ENCODE measurements around the gene NRG2. TPM values are rescaled to one million over a fixed set of nuclear protein-coding genes. Genes with fewer than 3 reads are reported as not detected.

NRG2 gene
- polyA plus RNA-seq, 1 donor, result 1.5 TPM

GRCh38 chr5:139947727-139948126, 95.4 kb downstream of the NRG2 start:
- no peak for DNase-seq (ENCODE audit: low read depth)

GRCh38 chr5:139946440-139946839, 96.7 kb downstream of the NRG2 start:
- no peak for DNase-seq (ENCODE audit: low read depth)

DNA sequence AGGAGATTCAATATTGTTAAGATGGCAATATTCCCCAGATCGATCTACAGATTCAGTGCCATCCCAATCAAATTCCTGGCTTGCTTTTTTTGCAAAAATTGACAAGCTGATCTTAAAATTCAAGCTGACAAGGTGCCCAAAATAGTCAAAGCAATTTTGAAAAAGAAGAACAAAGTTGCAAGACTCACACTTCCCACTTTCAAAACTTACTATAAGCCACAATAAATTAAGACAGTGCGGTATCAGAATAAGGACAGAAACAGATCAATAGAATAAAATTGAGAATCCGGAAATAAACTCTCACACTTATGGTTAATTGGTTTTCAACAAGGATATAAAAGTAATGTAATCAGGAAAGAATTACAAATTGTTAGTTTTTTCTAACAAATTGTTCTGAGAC, 97.1 kb downstream of the NRG2 start:
- DNase-seq (ENCODE audit: low read depth), result no peak

DNA sequence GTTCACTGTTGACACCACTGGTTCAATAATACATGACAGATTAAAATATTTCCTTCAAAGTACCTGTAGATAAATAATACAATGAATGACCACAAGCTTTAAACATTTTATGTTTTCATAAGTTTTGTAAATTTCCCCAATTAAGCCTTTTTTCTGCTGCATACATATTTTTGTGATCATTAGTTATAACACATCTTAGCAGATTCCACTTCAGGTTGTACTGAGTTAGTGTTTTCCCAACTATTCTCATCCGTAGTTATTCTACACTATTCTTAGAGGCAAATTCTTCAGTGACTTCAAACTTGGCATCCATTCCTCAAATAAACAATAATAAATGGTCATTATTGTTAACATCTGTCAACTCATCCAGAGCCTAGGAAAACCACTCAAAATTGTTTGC, 100.9 kb downstream of the NRG2 start:
- DNase-seq (ENCODE audit: low read depth), result no peak

DNA sequence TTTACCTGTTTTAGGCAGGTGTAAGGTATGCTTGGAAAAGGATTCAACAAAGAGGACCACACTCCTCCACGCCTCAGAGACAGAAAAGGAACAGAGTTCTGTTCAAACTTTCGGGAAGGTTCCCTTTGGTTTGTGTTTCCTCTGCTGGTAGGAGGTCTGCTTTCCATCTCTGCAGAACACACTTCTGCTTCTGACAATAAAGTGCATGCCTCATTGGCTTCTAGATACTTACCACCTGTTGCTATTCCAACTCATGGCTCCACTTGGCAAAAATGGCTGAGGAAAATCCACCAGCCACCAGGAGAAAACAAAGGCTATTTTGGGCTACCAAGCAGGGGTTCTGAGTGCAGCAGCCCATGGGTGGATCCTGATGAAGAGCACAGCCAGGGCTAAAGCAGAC, 112.7 kb downstream of the NRG2 start:
- DNase-seq (ENCODE audit: low read depth), result no peak

DNA sequence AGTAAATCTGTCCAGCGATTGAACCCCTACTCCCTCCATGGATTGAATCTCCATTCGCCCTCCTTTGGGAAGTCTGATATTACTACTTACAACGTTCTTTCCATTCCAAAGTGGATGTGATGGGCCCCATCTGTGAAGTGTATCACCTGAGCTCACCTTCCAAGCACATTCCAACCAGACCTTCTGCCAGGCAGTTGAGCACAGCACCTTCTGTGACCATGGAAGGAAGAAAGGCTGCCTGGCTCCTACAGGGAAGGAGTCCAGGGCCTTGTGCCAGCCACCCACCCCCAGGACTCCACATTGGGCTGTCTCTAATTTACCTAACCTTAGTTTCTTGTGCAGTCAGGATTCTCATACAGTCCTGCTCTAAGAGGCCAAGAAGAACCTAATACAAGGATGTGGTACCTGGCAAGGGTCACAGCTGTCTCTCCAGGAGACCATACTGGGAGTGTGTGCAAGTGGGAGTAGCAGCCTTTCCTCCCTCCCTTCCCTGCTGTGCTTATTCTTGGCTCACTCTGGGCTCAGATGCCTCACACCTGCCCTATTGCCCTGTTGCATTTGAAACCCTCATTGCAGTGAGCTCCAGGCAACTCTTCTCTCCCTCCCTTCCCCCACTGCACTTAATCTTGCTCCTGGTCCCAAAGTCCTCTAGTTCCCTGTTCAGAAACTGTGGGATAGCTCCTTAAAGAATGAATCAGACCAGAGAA, 116.1 kb downstream of the NRG2 start:
- DNase-seq (ENCODE audit: low read depth), result no peak

- DNase-seq (ENCODE audit: low read depth), result no peak
Observed at GRCh38 chr5:139925650-139926640, 117.2 kb downstream of the NRG2 start.

- DNase-seq (ENCODE audit: low read depth), result no peak
Observed at GRCh38 chr5:139925216-139925562, 117.9 kb downstream of the NRG2 start.

GRCh38 chr5:139924294-139925215, 118.5 kb downstream of the NRG2 start:
- no peak for DNase-seq (ENCODE audit: low read depth)

DNA sequence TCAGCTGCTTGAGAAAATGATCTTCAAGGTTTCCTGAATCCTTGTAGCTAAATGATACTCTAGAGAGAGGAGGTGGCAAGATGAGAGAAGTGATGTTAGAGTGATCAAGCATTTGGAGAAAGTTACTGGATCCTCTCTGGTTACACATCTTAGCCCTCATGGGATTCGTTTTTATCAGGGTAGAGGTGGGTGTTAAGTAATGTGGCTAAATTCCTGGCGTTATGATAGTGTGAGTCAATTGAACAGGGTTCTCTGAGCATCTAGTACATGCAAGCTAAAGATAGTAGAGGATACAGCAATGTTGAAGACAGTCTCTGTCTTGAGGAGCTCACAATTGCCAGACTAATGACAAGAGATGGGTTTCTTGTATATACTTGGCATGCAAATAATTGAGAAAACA, 123.8 kb downstream of the NRG2 start:
- DNase-seq (ENCODE audit: low read depth), result no peak

DNA sequence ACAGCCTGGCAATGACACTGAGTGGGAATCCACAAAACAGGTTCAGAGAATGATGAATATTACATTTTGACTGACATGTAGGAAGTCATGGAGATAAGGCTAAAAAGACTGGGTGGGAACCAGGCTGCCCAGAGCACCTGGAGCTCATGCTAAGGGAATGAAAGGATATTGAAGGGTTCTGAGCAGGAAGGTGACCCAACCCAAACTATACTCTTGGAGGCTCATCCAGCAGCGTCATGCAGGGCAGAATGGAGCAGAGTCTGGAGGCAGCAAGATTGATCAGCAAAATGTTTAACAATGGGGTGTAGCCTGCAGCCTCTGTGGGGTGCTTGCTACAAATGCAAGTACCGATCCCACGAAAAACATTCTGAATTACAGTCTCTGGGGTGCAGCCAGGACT, 127.3 kb downstream of the NRG2 start:
- no peak for DNase-seq (ENCODE audit: low read depth)

DNA sequence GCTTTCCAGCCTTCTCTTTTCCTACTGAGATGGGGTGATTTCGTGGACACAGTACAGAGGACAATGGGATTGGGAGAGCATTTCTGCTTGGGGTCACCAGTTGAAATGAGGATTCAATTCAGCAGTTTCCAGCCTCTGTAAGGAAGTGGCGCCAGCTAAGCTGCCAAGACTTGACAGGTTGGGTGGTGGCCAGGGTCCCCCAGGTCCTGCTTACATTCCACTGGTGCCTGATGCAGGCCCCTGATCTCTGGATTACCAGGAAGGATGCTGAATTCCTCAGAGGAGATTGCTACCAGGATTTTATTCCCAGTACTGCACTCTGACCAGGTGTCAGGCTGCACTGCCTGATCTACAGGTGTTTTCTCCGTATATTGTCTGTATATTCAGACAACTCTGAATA, 127.8 kb downstream of the NRG2 start:
- no peak for DNase-seq (ENCODE audit: low read depth)

DNA sequence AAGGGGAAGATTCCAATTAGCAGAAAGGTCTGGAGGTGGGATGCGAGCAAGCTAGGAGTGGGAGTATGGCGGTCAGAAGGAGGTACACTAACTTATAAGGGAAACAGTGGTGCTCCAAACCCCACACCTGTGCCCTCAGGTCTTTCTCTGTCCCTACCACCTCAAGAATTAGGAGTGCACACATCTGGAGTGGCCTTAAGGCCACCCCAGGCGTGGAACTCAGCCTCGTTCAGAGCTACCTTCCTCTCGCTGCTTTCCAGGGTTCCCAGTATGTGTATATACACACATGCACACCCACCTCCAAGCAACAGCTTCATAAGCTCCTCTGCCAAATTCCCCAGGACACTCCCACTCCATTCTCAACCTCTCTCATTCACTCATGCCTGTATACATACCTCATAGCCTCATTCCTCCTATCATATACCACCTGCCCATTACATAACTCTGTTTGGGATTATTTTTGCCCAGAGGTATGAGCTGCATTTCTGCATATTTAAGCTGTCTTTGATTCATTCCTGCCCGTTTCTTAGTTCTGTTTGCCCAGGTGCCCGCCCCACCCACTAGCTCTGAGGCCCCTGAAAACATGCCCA, 128.8 kb downstream of the NRG2 start:
- DNase-seq (ENCODE audit: low read depth), result no peak

DNA sequence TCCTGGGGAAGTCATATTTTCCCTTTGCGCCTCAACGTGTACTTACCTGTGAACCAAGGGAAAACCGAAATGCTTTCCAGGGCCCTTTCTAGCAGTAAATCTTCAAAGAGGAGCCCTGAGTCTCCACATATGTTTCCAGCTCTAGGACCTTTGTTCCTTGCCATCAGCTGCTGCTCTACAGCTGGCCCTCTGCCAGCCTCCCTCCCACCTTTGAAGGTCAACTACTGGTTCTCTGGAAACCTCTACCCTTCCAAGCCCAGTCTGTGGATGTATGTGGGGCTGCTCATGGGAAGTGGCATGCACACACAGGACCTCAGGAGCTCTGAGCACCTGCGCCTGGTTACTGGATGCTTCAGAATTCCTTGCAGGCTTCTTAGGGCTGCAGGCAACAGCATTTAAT, 130.3 kb downstream of the NRG2 start:
- DNase-seq (ENCODE audit: low read depth), result no peak

DNA sequence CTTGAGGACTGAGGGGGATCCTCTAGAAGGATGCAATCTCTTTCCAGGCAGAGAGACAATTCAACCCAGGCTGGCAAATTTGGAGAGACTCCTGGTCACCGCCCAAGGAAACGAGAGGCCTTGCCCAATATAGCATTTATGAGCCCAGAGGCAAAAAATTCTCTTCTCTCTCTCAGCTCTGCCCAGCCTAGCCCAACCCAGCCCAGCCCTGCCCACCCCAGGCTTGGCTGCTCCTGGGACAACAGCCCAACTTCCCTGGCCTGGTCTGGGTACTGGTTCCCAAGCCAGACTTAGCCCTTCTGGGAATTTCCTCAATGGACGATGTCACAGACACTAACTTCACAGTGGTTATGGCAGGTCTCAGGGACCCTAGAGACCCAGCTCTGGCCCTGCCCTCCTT, 130.9 kb downstream of the NRG2 start:
- no peak for DNase-seq (ENCODE audit: low read depth)

DNA sequence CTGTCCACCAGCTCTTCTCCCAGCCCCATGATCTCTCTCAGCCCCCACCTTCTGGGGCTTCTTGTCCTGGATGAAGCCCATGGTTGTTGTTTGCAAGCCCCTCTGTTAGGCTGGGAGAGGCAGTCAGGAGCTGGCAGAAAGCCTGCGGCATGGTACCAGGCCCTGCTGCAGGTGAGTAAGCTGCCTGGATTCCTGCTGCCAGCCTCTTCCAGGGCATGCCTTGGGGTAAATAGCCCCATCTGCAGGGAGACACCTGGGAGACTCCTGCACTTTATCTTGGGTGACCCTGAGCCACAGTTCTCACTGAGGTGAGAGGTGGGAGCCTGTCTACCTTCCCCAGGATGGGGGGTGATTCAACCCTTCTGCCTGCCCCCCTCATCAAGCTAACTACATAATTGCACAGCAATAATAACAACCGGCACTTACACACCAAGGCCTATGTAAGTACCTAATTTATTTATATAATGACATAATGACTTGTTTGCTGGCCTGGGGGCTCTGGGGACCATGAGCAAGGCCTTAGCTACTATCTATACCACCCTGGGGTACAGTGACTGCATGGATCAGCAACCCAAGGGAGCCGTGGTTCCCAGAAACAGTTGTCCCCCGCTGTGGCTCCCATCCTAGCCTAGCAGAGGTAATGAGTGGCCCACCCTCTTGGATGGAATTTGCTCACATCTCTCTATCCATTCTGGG, 131.5 kb downstream of the NRG2 start:
- DNase-seq (ENCODE audit: low read depth), result no peak

DNA sequence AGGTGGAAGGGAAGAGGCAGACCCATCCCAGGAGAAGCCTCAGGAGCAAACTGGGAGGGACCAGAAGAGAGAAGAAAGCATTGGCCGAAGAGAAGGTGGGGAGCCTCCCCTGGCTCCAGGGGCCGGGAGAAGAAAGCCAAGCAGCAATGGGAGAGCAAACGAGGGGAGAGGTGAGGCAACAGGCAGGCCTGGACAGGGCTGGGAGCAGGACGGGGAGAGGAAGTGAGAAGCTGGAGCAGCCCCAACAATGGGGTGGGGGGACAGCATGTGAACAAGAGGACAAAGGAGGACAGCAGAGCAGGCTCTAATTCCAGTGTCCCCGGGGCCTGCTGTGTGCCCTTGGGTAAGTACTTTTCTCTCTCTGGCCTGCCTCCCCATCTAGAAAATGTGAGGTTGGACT, 132.2 kb downstream of the NRG2 start:
- DNase-seq (ENCODE audit: low read depth), result no peak

DNA sequence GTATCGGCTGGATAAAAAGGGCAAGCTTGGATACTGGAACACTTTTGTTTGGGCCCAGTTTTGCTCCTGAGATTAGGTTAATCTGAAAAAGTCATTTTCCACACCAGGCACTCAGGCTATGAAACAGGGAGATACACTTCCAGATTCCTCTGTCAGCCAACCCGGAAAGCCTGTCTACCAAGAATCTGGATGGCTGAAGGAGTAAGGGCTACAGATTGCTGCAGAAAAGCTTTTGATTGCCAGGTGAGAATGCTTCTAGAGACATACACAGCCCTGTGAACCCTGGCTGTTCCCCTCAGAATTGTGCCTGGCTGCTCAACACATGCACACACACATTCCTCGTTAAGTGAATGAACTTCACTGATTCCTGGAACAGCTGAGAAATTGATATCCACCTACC, 133.1 kb downstream of the NRG2 start:
- DNase-seq (ENCODE audit: low read depth), result no peak

DNA sequence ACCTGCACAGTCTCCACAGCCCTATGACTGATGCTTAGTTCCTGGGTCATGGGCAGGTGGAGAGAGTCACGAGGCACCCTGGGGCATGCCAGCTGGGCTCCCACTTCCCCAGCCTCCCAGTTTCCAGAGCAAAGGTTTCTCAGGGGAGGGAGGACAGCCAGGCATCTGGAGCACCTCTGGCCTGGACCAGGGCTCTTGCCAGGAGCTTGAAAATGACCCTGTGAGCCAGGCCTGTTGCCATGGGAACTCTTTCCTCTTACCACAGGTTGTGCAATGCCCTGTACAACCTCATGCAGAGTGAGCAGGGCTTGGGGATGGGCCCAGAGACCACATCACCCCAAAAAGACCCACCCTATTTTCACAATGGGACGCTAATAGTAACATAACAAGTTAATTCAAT, 134.3 kb downstream of the NRG2 start:
- no peak for DNase-seq (ENCODE audit: low read depth)

DNA sequence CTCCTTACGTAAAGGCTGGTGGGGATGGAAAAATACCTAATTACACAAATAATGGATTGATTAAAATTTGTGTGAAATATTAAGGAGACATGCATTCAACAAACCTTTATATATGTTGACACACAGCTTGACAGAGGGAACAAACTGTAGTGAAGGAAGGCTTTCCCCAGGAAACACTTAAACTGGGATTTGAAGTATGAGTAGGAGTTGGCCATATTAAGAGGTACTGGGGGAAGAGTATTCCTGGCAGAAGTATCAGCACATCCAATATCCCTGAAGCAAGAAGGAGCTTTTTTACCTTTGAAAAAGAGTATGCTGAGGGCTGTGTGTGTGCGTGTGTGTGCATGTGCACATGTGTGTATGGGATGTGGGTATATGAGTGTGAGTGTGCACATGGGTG, 136.4 kb downstream of the NRG2 start:
- DNase-seq (ENCODE audit: low read depth), result no peak
